ENCODE results near the gene SPON1.
A peak's percentile ranks its signal among the peaks of the same experiment; 100 is the strongest.
"Not testable (repeated sequence)": the region's sequence is repeated elsewhere in the genome, so short reads cannot be mapped to it uniquely, and the experiment has no call there.

Gene SPON1

DNA sequence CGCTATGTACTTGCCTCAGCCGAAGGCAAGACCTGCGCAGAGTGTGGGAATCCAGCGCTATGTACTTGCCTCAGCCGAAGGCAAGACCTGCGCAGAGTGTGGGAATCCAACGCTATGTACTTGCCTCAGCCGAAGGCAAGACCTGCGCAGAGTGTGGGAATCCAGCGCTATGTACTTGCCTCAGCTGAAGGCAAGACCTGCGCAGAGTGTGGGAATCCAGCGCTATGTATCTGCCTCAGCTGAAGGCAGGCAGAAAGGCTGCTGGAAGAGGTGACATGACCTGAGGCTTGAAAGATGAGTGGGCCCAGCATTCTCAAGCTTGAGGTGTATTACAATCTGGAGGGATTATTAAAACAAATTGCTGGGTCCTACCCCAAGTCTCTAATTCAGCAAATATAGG, 290.0 kb downstream of the SPON1 start:
- DNase-seq = not testable (repeated sequence)

- DNase-seq = no peak
Observed at GRCh38 chr11:14253421-14253820, 290.9 kb downstream of the SPON1 start.

GRCh38 chr11:14253840-14254239, 291.3 kb downstream of the SPON1 start:
- DNase-seq = no peak

GRCh38 chr11:14254533-14255237, 292.2 kb downstream of the SPON1 start:
- DNase-seq = no peak

DNA sequence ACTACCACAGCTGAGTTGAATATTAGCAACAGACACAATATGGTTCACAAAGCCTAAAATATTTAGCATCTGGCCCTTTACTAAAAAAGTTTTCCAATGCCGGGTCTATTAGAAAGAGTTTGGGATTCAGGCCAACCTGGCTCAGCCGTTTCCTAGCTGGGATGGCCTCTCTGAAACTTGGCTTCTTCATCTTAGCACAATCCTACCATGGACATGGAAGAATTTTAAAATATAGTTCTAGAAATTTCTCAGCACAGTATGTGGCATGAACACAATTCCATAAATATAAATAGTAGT, 292.7 kb downstream of the SPON1 start:
- no peak for DNase-seq

DNA sequence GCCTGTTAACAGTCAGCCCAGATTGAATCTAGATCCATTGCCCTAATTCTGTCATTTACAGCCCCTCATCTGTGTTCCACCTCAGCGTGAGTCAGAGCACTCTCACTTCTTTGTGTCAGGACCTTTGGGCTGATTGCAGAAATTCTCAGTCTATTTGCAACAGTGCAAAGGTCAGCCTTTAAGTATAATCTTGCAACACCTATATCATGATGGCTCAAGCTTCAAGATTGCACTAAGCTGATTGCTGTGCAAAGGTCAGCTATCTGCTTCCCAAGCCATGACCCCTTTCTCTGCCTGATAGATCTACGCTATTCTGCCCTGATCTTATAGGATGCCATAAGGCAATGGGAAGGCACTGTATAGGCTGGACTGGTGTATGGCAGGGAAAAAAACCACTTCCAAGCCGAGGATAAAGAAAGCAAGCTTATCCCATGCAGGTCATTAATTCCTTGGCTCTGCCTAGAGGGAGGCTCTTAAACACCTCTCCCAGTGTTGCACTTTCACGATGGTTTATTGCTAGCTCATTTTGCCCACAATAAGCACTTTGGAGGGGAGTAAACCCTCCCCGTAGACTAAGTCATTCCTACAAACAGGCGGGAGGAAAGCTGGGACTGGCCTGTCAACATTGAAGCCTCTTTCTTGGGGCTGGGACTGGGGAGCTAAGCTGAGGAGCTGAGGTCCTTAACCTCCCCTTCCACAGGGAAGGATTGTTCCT, 295.9 kb downstream of the SPON1 start:
- DNase-seq = no peak

GRCh38 chr11:14259186-14259784, 296.8 kb downstream of the SPON1 start:
- DNase-seq = no peak

DNA sequence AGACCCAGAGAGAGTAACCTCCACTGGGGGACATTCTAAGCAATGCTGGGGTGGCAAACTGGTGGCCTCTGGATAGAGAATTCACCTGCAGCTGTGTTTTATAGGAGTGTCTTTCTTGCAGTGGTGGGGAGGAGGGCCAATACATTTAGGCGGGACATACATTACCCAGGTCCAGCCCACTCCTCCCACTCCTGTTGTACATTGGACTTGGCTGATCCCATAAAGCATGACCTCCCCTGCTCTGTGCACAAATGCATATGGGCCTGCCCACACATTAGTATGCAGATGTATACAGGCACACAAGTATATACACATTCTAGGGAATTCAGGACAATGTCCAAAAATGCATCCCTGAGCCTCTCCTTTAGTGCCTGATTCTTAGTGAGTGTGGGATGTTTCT, 297.4 kb downstream of the SPON1 start:
- DNase-seq = no peak

GRCh38 chr11:14261066-14261465, 298.5 kb downstream of the SPON1 start:
- DNase-seq = no peak

DNA sequence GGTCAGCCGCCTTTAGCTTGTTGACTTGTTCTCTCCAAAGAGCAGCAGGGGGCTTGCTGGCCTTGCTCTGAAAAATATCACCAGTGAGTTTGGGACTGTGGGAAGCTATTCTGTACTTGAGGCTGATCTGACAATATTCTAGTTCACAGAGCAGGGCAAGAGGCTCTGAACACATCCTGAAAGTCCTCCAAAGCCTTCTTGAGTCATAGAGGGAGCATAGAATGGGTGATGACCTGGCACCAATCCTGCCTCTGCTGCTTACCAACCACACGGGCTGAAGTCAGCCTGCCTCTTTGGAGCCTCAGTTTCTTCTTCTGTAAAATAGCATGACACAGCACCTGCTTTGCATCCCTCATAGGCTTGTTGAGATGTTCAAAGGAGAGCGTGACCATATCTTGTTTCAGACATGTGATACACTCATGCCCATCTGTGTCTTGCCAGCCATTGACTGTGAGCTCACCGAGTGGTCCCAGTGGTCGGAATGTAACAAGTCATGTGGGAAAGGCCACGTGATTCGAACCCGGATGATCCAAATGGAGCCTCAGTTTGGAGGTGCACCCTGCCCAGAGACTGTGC, 299.8 kb downstream of the SPON1 start:
- DNase-seq = no peak

DNA sequence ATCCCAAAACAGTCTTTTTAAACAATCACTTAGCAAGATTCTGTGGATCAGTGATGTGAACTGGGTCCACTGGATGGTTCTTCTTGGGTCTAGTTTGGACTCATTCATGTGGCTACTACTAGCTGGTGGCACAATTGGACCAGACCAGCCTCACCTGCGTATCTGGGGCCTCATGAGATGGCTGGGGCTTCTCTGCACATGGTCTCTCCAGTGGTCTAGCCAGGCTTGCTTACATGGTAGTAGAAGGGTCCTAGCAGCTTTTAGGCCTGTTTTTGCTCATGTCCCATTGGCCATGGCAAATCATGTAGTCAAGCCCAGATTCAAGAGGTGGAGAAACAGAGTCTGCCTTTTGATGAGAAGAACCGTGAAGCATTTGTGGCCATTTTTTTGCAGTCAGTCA, 302.4 kb downstream of the SPON1 start:
- DNase-seq = no peak

DNA sequence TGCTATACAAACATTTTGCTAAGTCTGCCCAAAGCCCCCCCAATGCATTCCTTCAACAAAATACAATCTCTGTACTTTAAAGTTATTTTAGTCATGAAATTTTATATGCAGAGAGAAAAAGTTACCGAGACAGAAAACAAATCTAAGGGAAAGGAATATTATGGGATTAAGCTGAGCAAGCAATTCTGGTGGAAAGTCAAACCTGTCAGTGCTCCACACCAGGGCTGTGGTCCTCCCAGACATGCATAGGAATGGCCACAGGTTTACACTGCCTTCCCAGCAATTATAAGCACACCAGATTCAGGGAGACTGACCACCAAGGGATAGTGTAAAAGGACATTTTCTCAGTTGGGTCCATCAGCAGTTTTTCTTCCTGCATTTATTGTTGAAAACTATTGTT, 304.1 kb downstream of the SPON1 start:
- no peak for DNase-seq

DNA sequence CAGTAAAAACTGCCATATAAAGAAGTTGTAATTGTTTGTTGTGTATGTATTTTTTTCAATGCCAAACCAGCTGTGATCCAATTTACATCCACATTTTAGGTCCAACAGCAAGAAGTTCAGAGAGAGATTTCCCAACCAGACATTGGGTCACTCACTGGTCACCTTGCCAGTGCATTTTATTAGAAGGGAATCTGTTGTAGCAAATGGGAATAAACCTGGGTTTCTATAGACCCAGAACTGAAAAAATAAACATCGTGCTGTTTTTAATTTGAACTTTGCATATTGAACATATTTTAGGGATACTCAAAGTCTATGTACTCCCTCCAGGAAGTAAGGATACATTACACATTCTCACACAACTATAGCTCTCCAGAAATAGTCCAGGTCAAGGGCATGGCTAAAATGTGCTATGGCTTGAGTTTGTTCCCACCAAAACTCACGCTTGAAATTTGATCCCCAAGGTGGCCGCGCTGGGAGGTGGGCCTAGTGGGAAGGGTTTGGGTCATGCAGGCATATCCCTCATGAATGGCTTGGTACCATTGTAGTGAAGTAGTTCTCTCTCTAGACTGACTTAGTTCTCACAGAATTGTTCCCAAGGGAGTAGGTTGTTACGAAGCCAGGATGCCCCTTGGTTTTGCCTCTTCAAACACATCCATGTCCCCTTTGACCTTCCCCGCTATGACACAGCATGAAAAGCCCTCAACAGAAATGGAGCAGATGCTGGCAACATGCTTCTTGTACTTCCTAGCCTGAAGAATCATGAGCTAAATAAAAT, 305.5 kb downstream of the SPON1 start:
- DNase-seq = no peak

DNA sequence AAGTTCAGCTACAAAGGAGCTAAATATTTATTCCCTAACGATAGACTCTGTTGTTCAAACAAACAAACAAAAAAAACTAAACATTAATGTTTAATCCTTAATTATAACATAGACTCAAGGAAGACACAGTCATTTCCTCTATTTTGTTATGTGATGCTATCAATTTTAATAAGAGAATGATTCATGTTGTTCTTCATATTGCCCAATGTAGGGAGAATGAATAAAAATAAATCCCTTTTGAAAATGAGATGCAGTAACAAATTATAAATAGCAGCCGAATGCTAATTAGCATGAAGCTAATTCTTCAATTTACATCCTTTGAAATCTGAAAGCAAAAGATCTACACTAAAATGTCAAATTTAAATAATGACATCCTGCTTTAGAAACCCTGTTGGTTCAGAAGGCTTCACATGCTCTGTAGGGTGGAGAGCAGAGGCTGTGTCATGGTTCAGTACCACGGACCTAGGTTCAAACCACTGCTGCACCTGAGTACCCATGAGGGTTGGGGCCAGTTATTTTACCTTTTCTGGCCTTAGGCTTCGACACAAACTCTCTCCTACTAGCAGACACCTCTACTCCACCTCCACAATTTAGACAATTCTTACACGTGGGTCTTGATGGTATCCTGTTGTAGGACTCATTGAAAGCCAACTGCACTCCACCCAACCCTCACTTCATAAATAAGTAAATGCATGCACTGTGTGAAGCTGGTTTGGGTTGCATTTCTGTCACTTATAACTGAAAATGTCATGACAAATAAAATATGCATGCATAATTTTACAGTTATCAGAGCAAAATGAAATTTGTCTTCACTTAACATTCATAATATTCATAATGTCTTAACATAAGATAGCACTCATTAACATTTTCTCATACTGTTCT, 307.4 kb downstream of the SPON1 start:
- no peak for DNase-seq

DNA sequence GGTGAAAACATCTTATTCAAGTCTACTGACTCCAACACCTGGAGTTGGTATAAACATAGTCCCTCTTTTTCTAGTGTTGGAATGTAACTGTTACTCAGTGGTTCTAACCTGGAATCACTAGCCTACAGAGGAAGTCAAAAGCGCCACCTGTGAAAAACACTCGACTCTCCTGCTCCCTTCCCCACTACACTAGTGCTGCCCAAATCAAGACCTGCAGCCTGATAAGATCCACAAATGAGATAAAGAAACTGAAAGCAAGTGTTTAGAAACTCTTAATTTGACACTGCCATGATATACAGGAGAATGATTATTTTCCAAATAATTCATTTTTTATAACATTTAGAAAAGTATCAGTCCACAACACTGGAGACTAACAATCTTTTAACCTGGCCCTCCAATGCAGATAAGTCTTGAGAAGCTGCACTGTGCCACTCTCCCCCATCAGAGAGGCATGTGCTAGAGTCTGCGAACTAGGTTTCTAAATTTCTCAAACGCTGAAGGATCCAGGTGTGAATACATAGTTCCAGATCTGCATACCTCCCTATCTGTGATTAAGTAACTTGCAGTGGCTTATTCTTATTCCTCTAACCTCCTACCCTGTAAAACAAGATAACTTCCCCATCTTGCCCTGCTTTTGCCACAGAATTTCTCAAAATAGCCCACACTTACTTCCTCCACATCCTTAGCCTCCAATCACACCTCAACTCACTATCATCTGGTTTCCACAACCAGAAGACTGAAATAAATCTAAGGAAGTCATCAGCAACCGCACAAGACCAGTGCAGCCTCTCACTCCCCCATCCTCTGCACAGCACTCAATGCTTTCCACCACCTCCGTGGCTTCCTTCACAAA, 308.4 kb downstream of the SPON1 start:
- DNase-seq = peak; percentile 66

- no peak for DNase-seq
Observed at GRCh38 chr11:14273895-14274294, 311.4 kb downstream of the SPON1 start.

- no peak for DNase-seq
Observed at GRCh38 chr11:14275076-14275475, 312.6 kb downstream of the SPON1 start.

- DNase-seq = not testable (repeated sequence)
Observed at GRCh38 chr11:14278869-14279268, 316.3 kb downstream of the SPON1 start.

DNA sequence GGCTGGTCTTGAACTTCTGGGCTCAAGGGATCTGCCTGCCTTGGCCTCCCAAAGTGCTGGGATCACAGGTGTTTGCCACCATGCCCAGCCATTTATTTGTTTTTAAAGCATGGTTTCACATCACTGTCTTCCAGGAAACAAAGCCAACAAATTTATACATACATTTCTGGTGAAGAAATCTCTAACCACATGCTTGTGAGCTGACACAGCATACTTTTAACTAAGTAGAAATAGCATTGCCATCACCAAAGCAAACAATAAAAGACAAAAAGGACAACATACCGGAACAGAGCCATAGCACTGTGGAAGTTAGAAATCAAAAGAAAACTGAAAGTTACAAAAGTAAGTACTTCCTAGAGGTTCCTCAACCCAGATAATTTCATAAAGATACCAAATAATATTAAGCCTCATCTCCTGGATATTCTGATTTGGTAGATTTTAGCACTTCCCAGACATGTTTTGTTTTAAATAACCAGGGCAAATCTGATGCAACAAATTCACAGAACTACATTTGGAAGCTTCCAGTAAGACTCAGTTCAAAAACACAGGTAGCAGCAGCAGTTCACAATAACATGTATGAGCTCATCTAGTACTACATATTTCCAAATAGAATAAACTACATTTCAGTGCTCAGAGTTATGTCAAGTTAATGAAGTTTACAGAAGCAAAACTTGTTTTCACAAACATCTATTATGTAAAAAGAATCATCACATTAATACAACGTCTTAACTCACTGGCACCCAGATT, 325.8 kb downstream of the SPON1 start:
- DNase-seq = peak; percentile 43

DNA sequence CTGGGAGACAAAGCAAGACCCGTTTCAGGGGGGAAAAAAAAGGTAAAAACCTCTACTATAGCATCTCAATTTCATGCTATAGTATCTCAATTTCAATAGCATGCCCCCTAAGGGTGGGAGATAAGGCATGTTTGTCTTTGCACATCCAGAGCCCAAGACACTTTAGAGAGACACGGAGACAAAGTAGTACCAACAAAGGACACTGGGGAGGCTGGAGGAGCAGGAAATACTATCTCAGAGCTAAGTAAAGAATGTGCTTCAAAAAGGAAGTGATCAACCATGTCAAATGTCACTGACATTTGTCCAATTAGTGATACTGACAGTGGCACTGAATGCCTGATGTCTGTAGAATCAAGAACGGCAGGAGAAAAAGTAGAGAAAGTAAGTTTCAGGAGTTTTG, 327.9 kb downstream of the SPON1 start:
- no peak for DNase-seq

- DNase-seq = no peak
Observed at GRCh38 chr11:14299921-14300320, 337.4 kb downstream of the SPON1 start.

Data from activated CD4-positive, alpha-beta T cell treated with anti-CD3 and anti-CD28 coated beads, Interleukin-10, Interleukin-2, amounts not matched to agents 100 ng/mL and 50 ng/mL, durations not matched to agents 16 hours and 8 hours (primary cell).